HG03432 (cell line): ENCODE results near the gene ARHGEF28.

Experiments
- ATAC-seq: cut with Tn5 transposase; IDR thresholded peaks from one replicate; pipeline ENCODE4 v1.9.1; 2021; ENCODE audit warnings: mild to moderate bottlenecking, moderate library complexity; ENCODE audit not compliant: unreplicated experiment

ARHGEF28 gene

DNA sequence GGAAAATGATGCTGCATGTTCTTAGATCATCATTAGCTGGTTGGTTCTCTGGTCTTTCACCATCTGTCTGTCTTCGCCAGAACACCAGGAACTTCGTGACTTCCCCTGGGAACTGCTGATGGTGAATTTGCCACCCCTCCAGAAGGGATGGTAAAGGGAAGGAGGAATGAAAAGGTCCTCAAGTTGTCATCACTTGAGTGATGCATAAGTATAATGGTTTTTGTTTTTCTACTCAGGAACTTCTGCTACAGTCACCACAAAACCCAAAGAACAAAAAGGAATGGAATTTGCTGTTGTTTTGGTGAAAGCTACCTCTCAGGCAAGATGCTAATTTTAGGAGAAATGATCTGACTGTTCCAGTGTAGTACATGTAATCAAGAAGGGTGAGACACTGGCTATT is 328.4 kb downstream of the ARHGEF28 start:
- ATAC-seq, result no peak

DNA sequence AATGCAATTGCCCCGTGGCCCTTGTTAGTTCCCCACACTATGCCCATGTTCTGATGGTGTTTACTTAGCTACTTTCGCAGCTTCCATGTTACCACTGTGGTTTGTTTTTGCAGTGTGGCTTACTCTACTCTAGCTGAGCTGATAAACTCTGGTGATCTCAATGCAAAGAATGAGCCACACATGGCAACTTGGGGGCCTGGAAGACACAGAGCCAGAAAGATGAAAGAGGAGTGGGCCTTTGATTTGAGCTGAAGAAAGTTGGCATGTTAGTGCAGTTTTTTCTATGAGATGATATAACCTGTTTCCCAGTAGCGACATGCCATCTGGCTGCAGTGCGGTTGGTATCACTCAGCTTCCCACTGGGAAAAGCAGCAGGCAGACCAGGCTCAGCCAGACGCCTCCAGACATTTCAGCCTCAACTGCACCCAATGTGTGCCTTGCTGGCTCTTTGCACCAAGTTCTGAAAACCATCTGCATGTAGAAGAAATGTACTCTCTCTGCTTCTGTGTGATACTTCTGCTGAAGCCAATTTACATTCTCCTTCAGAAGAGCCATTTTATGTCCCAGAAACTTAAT is 329.4 kb downstream of the ARHGEF28 start:
- no peak for ATAC-seq

DNA sequence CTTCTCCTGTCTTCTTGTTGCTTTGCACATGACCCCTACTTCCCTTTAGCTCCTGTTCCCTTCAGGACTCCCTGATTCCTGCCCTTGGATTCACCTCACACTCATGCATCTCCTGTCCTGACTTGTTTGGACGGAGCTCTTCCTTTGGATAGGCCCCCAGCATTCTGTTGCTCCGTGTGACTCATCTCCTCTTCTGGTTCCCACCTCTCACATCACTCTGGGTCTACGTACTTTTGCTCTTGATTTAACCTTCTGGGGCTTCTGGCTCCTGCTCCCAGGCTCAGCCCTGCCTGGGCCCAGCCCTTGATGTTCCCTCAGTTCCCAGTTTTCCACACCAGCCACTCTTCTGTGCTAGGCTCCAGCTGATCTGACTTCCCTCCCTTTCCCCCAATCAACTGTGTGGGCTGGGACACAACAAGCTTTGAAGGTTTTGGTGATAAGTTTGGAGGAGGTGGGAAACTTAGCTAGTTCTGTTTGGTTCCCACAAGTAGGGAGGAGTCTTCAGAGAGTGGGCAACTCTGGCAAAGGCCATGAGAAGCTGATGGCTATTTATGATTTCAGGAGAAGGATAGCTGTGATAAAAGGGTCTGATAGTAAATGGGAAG is 331.5 kb downstream of the ARHGEF28 start:
- ATAC-seq, result no peak

DNA sequence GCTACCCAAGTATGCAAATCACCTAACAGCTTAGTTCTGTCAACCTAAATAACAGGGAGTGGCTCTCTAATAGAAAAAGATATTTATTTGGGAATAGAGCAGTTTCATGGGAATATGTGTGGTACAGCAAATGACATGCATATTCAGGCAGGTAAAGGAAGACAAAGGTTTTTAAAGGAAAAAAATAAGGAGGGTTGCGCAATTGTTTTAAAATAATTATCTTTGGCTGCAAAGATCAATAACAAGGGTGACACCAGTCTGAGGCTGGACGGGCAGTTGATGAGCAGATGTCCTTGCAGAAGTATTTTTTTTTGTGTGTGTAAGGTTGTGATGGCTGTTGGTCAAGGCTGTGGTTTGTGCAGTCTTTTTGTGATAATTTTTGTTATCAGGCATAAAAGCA is 332.0 kb downstream of the ARHGEF28 start:
- ATAC-seq, result no peak

DNA sequence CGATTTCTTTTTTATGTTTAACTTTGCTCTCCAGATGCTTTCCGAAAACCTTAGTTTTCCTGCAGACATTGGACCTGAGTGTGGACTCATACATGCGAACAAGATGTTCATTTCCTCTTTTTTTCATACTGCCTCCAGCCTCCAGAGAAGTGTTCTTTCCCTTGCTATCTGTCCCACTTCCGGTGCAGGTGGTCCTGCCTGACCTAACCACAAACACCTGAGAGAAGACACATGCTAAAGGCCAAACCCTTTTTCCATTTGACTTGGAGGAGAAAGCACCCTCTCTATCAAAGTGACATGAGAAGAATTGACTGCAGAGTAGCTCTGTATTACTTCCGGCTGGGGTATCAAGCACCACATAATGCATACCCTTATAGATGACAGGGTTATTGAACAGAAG is 334.0 kb downstream of the ARHGEF28 start:
- ATAC-seq, result no peak

DNA sequence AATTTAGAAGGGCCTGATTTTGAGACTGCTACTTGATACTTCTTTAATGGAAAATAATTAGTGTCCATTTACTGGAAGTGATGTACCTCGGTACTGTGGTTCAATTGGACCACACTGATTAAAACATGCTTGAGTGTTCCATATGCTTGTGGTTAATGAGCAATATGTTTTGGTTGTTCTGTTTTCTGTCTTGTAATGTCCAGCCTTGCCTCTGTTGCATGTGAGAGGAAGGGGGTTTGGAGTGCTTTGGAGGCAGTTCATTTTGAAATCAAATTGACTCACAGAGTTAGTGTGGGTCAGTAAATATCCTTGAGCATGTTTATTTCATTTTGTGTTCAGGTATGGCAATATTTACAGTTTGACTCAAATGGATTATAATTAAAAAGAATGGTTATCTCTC is 334.4 kb downstream of the ARHGEF28 start:
- ATAC-seq, result no peak

DNA sequence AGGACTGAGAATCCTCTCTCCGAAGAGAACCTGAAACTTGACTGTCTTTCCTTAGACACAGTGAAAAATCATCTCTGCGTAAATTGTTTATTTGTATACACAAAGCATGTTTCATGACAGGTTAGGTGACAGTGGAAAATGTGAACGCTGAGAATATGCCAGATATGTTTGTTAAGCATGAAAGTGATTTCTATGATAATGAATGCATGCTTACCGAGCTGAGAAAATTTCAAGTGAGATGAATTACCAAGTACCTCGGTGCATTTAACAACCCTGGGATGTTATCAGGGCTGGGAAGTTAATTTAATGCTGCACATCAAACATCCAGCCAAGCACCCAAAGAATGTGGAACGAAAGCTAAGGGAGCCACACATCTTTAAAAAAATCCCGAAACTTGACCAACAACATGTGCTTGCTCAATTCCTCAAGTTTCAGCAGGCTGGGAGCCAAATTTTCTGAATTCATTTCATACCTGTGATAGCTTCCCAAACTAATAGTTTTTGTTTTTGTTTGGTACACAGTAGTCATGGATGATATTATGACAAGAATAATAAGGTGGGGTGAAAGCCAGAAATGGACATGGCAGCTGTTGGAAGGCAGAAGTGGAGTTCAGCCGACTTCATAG is 336.9 kb downstream of the ARHGEF28 start:
- ATAC-seq, result no peak

DNA sequence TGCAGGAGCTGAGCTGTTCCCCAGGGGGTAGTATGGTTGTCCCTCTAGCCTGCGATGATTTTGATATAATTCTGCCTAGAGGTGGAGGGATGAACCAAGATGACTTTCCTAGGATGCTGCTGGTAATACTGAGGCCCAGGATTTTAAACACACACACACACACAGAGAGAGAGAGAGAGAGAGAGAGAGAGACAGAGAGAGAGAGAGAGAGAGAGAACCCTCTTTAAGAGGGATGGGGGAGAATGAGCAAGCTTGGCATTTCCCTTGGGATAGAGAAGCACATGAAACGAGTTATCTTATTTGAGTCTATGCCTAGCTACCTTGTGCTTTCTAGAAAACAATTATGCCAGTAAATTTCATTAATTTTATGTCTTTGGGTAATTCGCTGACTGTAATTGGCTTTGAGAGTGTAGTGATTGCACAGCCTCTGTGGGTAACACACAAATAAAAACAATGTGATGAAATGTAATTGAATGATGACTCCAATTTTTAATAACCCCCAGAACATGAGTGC is 338.4 kb downstream of the ARHGEF28 start:
- ATAC-seq, result no peak

DNA sequence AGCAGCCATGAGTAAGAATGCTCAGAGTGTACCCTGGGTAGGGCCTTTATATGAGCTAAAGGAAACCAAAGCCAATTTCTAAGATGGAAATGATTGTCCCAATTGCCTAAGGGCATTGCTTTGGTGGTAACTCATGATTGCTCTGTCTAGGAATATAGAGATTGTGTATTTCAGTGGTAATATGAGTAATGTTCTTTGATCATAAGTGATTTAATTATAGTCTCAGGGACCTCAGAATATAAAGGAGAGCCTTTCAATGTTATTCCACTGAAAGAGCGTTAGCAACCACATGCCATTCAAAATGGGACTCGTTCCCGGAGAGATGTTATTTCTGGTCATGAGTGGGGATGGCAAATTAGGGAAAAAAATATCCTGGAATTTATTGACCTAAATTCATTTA is 340.5 kb downstream of the ARHGEF28 start:
- no peak for ATAC-seq

DNA sequence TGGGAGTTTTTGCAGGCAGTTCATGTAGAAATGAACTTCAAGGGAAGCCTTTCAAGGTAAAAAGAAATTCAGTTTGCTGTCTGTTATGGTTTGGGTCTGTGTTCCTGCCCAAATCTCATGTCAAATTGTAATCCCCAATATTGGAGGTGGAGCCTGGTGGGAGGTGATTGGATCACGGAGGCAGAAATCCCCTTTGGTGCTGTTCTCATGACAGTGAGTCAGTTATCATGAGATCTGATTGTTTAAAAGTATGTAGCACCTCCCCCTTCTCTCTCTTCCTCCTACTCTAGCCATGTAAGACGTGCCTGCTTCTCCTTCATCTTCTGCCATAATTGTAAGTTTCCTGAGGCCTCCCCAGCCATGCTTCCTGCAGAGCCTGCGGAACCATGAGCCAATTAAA is 341.4 kb downstream of the ARHGEF28 start:
- no peak for ATAC-seq

DNA sequence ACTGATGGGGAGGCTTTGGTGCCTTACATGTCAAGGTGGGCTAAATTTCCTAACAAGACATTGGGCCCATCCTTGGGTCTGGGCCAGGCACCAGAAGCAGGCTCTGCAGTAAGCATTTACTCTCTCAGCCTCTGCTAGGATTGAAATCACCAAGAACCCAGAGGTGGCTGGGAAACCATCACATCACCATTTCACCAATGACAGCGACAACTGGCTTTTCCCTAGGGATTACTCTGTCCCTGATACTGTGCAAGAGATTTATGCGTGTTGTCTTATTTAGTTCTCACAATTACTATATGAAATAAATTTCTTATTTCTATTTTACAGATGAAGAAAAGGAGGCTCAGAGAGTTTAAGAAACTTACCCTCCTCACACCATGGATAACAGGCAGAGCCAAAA is 342.2 kb downstream of the ARHGEF28 start:
- ATAC-seq, result no peak

DNA sequence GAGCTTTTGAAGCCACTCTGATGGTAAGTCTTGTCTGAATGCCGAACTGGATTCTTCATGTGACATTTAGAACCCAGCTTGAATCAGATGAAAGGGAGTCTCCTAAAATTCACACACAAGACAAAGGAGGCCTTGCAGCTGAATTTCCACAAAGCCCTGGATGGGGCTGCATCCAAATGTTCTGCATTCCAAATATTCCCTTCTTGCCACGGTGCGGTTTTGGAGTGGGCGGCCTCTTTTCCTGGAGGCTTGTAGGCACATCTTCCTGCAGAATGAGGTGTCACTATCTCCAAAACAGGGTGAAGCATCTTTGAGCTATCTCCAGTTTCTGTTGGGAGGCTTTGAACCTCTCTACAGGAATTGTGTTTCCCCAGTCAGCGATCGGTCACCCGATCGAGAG is 342.7 kb downstream of the ARHGEF28 start:
- no peak for ATAC-seq

DNA sequence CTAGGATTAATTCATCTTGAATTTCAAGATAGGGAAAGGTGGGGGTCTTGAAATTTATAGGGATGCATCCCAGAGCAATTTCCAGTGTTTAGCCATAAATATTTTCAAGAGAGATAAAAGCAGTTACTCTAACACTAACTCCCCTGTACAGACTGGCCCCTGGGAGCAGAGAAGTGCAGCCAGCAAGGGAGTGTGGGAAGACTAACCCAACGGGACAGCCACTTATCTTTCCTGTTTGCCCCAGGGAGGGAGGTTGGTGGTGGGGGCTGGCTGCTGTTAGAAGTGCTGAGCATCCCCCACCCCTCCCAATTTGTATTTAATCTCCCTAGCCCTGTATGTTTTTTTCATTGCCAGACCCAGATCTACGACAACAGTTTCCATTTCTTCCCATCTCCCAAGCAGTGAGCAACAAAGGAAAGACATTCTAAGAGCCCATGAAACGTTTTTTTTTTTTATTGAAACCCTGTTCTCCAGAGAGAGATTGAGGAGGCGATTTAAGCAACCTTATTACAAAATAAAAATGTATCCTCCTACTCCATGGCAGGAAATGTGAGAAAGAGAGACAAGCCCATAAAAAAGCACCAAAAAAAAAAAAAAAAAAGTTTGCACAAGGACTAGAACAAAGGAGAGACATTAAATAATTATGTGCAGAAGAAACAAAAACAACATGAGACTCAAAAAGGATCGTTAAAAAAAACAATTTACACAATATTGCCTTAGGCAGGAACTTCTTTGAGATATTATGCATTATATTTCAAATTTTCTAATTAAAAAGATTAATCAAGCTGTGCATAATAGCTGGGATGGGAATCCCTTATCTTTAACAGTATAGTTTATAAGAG is 343.4 kb downstream of the ARHGEF28 start:
- ATAC-seq, result no peak

DNA sequence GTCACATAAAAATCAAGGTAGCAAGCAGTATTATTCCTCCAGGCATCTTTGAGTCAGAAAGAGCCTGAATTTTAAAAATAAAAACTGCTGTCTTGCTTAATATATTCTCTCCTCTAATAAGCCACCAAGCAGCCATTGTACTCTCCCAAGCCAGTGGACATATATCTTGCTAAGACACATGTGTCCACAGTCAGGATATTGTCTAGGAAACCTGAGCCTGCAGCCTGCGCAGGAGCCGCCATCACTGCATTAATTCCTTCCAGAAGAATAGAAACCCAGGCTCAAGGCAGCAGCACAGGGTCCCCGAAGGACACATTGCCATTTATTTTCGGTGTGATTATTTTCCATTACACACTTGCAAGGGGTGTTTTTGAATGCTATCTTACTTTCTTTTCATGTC is 345.3 kb downstream of the ARHGEF28 start:
- ATAC-seq, result no peak

DNA sequence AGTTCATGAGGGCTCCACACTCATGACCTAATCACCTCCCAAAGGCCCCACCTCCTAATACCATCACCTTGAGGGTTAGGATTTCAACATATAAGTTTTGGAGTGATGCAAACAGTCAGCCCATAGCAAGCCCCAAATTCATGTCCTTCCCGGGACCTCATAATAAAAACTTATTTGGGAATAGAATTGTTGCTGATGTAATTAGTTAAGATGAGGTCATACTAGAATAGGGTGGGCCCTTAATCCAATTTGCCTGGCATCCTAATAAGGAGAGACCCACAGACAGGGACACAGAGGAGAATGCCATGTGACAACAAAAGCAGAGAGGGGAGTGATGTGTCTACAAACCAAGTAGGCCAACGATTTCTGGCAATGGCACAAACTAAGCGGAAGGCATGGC is 347.1 kb downstream of the ARHGEF28 start:
- ATAC-seq, result no peak

DNA sequence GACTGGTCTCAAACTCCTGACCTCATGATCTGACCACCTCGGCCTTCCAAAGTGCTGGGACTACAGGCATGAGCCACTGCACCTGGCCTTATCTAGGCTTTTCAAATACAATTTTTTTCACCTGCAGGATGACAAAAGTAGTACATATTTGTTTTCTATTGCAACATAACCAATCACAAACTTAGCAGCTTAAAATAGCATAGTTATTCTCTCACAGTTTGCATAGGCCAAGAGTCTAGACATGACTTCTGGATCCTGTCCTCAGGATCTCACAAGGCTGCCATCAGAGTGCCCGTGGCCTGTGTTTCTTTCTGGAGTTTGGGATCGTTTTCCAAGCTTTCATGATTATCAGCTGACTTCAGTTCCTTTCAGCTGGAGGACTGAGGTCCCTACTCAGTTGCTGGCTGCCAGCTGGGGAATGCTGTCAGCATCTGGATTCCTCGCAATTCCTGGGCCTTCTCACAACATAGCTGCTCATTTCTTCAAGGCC is 348.9 kb downstream of the ARHGEF28 start:
- no peak for ATAC-seq

DNA sequence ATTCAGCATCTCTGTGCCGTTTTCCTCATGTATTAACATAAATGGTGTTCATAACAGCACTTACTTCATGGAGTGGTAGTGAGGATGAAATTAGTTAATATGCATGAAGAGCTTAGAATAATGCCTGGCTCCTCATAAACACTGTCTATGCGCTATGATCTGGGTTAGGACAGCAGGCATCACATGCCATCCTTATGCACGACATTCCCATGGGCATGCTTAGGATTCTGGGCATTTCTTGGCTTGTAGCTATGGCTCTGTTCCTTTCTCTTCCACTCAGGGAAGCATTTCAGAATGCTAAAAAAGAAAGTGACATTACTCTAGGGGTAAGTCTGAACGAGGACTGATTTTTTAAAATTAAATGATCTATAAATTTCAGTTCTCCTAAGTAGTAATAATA is 349.8 kb downstream of the ARHGEF28 start:
- ATAC-seq, result no peak

DNA sequence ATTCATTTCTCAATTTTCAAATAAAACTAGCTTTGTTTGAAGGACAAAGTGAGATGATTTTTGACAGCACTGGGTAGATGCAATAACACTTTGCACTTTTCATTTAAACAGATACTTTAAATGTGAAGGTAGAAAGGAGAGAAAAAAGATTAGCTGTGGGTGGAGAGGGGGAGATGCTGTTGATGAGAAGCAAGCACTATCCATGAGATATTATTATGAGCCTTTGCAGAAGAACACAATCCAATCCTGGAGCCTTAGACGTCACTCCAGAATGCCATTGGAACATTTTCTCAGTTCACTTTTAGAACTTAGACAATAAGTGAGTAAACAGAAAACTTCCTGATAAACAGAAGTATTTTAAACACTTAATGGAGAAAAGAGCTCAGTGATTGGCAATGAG is 351.1 kb downstream of the ARHGEF28 start:
- ATAC-seq, result no peak

DNA sequence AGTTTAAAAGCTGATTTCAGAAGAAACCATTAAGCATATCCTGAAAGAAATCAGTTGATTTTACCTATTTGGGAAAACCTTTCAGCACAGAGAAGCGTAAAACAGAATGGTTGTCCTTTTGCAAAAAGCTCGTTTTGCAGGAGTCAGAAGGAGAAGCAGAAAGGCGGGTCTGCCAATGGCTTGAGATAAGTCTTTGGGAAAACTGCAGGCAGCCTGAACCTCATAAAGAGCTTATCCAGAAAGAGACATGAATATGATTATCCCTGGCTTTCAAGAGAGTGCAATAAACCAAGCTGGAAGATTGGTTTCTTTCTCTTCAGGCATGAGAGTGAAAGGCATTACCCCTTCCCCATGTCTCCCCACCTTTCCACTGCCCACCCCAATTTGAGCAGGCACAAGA is 353.3 kb downstream of the ARHGEF28 start:
- no peak for ATAC-seq

DNA sequence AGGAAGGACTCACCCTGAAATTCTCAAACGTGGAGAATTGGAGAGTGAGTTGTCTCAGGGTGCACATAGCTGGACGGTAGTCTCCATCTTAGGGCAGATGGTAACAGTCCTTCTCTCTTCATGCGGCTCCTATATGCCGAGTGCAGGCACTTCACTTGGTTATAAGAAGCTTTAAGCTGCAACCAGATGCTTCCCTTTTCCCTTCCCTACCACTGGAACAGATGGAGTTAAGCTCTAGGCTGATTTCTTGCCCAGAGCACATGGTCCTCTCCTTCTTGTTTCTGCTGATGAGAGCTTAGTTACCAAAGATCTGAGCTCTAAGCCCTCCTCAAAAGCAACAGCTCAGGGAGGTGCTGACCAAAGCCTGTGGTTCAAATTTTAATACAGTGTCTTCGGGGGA is 355.7 kb downstream of the ARHGEF28 start:
- ATAC-seq, result no peak

DNA sequence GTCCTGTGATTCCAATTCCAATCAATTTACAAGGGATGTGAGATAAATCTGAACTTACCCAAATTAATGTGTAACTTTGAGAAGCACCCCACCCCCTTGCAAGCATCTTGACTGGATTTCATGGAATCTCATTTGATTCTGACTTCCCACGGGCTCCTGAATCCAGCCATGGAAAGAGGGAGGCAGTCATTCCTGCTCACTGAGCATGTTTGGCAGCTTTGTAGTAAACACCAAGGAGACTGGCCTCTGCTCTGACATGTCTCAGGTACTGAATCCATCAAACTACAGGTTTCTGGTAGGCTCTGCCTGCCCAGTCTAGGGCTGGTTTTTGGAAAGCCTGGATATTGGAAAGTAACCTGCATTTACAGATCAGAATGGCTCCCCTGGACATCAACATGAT is 357.6 kb downstream of the ARHGEF28 start:
- no peak for ATAC-seq

DNA sequence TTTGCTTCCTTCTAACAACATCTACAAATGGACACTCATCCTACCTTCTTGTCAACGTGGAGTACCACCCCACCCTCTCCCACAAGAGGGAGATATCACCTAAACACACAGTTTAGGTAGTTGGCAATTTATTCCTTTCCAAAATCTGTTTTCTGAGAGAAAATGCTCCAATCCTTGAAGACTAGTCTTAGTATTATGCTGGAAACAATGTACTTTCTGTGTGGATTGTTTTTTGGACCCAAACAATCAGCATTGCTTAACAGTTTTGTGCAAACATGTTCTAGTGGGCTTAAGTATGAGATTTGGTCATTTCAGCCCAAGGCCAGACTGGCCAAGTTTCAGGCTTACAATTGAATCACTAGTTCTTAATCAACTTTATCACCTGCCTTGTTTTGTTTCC is 359.1 kb downstream of the ARHGEF28 start:
- ATAC-seq, result no peak
